Nucleus accumbens (tissue), 56 donors: Measurements from ENCODE around the gene HOXB6.

ENCODE experiments used
- DNase-seq, 56 donors: peaks; one replicate each; lab custom pipeline; 2025; lab: John Stamatoyannopoulos, UW

Gene HOXB6

DNA sequence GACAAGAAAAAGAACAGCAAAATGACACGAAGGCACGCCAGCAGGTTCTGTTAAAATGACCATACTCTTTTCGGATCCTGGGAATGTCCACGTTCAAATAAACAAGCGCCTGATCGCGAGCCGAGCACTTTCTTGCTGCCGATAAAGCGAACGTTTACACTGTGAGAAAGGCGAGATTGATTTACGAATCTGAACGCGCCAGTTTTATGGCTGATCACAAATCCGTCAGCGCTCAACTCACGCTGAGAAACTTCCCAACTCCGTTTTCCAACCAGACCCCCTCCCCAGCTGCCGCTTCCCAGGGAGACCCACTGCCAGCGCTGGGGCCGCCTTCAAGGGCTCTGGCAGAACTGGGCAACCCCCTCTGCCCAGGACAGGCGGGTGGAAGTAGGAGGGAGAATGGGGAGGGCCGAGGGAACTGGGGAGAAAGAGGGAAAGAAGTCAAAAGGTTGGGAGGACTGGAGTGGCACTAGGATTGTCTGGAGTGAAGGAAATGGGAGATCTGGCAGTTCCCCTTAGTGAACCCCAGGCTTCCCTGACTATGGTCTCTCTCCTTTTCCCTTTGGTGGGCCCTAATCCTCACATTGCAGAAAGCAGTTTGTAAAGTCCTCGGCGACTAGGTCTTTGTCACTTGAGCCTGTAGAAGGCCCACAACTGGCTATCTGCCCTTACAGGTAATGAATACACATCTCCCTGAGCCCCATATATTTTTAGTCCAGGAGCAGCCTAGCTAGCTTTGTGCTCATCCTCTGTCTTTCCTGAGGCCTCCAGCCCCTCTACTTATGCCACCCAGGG, 33.6 kb downstream of the HOXB6 start:
- no peak for DNase-seq

DNA sequence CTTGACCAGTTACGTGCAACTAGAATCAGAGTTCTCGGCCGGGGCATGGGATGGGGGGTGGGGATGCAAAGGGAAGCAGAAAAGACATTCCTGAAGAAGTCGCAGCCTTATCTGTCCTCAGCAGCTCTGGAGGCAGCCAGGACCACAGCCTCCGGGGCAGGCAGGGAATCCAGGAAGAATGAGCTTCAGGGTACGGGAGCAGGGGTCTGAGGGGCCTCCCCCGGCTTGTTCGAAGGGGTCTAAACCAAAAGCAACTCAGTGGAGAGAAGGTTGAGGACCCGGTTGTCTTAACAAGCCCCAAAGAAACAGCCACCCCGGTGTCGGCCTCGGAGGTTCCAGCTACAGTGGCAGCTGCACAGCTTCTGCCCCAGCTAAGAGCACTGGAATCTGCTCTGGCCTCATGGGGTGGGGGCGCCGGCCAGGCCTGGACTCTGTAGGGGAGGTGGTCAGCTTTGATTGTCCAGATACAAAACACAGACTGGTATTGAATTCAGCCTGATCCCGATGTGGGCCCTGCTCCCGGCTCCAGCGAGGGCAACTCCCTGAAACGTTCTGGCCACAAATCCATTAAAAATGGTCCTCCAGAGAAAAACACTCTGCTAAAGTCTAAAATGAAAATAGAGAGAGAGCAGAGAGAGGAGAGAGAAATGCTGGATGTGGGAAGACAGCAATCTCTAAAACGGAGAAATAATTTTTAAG, 34.3 kb downstream of the HOXB6 start:
- no peak for DNase-seq

DNA sequence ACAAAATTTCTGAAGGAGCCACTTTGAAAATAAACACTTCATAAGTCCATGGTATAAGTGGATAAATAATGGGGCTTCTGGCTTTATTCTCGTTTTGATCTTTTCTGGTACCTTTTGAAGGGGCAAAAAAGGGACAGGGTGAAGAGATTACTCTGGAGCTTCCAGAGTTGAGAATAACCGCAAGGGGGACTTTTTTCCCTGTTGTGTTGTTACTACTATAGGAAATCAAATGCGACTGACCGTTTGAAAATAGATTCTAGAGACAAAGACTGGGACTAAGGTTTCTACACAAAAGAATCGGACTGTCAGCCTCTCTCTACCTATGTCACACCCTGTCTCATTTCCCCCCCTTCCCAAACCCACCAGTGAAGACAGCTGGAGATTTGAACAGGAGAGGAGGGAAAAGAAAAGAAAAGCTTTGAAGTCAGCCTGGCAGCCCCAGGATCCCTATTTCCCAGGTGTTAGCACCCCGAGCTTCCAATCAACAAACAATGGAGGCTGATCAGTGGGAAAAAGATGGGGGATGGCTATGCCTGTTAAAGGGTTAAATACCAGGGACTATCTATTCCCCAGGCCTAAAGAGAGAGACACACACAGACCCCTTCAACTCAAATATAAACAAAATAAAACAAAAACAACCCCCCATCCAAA, 35.0 kb downstream of the HOXB6 start:
- DNase-seq = no peak

DNA sequence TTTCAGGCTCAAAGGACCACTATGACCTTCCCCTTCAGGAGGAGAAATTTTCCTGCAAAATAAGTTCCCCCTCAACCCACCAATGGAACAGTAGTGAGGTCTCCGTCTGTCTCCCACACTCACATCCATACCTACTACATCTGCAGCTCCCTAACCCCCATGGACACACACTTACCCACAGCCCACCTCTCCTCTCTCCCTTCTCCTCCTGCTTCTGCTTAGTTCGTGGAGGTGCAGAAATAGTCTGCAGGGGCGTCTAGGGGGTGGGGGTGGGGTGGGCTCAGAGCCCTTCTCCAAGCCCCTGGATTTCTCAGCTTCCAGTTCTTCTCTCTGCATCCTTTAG, 35.6 kb downstream of the HOXB6 start:
- no peak for DNase-seq

DNA sequence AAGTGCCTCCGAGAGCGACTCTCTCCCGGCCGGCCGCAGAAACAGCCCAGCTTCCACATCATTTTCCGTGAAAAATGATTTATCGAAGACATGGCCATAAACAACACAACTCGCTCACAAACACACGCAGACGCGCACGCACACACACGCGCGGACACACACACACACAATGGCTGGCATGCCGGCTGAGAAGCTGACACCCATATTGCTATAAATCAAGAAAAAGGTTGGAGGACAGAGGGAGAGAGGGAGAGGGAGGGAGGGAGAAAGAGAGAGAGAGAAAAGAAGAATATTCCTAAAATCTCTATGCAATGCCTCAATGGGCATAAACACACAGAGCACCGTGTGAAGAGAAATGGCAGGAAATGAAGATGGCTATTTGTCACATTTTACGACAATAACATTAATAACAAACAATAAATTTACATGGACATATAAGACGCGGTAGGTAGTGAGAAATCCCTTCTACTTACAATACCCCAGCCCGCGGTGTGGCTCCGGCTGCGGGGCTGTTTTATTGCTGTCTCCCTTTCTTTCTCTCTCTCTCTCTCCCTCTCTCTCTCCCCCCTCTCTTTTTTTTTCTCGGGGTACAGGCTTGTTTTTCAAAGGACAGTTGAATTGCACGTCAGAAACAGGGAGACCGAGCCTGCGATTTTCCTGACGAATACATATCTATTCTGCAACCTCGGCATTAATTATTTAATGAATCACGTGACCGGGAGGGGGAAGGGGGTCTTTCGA, 36.1 kb downstream of the HOXB6 start:
- DNase-seq = no peak

DNA sequence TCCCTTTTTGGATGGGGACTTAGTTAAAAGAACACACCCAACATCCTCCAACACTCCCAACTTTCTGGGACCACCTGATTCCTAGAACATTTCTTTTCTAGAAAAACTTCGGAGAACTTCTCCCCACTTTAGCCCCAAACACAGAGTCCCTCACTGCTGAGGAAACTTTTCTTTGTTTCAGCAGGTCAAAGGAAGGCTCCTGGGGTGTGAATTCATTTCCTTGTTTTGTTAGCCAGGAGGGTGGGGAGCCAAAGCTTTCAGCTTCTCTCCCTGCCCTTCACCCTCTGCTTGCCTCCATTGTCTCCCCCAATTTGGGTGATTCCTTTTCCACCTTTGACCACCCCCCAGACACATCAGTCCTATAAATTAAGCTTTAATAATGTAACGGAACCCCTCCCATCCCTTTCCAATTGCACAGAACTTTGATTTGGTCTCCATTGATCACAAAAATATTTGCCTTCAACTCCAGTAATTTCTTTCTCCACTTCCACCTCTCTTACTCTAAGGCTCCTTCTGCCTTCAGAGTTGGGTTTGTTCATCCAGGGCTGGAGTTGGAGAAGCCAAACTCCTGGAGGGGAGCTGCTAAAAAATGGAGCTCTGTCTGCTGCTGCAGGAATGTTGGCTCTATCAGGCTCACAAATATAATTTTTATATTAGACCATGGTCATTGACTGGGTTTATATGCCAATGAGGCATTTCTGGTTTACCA, 37.0 kb downstream of the HOXB6 start:
- no peak for DNase-seq

DNA sequence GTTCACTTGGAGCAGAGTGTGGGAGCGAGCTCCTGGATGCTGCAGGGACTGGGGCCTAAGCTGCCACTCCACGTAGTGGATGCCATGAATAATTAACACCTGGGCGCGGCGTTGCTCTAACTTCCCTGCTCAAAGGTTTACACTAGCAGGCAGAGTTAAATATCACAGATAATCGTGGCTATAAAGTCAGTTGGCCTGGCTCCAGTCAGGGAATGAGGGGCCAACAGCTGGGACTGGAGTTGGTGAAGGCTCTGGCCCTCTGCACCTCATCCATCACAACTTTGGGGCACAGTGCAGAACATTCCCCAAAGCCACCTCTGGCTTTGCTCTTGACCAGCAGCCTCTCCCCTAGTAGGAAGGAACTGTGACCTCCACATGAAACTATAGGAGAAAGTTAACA, 37.6 kb downstream of the HOXB6 start:
- no peak for DNase-seq

DNA sequence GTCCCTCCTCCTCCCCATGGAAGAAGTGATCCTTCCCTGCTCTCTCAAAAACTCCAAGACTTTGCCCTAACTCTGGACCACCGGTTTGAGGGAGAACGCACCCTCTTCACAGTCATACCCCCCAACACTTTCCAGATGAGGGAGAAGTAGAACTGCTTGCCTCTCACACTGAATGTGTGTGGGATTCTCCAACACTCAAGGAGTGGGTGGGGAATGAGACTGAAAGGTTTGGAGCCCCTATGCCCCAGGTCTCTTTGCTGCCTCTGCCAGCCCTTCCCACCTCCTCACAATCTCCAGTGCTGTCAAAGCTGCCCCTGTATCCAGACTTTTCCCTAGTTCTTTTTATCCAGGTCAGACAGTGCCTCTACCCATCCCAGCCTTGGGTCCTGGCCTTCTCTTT, 38.1 kb downstream of the HOXB6 start:
- no peak for DNase-seq

DNA sequence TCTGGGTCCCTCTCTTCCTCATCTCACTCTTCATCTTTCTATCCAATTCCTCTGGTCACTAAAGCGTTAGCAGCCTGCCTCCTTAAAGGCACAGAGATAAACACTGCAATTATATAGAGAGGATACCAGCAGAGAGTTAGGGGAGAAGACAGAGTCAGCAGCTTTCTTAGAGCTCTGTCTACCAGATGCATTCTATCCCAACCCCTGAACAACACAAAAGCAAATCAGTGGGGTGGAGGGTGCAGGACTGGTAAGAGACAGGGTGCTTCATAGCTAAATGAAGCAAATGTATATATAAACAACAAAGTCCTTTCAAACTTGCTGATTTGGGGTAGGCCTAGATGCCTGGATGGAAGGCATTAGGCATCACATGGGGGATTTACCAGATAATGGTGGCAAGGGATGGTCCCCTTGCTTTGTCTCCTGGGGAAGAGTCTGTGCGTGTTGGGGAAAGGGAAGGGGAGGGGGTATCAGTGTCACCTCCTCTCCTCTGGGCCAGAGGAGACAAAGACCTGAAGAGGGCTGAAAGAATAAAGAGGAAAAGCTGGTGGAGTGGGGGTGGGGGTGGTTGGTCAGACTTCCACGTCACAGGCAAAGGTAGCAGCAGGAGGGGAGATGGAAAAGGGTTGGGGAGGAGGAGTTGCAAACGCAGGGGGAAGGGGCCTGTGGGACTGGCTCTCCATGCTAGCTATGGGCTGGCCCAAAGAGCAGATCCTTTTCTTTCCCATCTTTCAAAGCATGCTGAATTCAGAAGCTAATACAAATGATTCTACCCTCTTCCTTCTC, 38.7 kb downstream of the HOXB6 start:
- DNase-seq = no peak

DNA sequence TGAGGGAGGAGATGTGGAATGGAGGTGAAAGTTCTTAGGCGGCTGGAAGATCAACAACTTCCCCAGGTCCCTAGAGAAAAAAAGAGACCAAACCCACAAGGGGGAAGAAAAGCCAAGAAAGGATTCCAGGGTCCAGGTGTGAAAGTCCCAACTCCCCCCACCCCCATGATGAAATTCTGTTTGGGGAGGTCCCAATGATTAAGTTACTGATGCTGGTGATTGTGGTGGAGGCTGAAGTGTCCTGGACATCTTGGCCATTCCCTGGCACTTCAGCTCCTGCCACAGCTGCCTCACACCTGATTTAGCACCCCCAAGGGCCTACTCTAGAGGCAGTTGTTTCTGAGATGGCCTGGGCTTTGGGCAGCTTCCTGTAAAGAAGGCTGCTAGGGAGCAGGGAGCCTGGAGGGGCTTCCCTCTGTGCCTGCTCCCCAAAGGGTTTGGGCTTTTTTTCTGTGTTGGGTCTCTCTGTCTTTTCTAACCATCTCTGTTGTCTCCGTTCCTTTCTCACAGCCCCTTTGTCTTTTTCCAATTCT, 39.7 kb downstream of the HOXB6 start:
- DNase-seq = no peak

DNA sequence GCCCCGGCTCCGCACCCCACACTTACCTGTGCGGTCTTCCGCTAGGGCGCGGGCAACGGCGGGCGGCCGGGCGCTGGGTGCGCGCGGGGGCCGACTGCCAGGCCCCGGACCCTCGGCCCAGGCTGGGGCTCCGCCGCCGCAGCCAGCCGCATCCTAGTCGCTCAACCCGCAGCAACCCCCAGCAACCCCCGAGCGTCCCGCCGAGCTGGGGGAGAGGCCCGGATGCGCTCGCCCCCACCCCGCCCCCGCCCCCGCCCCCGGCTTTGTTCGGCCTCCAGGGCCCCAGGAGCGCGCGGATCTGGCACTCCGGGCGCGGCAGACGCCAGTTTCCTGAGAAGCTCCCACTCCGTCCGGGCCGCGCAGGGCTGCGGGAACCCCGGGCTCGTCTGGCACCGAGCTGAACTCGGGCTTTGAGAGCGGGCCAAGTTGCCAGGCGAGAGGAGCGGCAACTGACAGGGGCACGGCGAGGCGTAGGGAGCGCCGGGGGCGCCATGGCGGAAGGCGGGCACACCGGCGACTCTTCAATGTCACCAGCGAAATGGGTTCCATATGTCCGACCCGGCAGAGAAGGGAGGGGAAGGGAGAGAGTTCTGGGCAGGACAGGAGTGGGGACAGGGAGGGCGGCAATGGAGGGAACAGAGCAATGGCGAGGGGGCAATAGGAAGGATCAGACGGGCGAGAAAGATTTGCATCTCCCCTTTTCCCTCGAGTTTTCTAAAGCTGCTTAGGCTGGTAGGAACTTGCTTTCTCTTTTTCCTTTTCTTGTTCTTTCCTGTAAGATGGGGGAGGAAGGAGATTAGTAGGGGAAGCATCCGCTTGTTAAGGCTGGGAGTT, 40.4 kb downstream of the HOXB6 start:
- no peak for DNase-seq

DNA sequence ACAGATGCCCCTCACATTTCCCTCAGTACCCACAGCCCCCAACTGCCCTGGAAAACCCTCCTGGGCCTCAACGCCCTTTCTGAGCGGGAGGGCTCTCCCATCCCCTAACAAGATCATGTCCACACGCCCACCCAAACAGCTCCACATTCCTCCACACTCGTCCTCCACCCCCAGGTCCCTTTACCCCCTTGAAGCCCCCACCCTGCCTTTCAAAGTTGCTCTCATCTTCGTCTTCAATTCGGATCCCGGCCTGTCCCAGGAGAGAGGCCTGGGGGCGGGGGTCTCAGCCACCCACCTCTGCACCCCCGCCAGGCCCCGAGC, 41.0 kb downstream of the HOXB6 start:
- no peak for DNase-seq

DNA sequence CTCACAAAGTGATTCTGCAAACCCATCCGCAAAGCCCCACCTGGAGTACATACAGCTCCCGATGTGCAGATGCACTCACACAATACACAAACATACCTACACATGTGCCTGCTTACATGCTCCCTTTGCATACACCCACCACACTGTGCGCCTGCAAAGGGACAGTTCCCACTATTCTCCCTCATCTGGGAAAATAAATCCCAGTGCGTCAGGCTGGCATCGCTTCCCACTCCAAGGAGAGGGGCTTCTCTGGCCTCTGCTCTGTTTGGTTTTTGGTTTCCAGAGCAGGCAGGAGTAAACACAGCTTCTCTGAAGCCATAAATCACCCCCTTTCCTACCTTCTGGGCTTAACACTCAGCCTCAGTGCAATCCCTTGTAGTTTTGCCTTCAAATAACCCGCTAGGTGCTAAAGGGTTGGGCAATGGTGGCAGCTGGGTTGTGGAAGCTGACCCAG, 41.4 kb downstream of the HOXB6 start:
- DNase-seq = no peak

DNA sequence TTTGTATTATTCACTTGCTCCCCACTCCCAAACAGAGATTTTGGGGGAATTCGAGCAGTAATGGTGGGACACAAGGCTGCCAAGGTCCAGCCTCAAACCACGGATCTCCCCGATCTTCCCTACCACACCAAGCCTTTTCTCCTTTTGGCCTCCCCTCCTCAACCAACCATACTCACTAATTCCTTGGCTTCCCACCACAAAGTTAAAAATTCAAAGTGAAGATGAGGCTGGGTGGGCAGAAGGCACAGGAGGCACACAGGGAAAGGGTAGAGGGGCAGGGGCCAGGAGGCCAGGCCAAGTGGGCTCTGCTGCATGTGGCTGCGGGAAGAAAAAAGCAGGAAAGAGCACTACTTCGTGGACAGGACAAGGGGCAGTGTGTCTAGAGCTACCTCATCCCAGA, 41.9 kb downstream of the HOXB6 start:
- DNase-seq = no peak

DNA sequence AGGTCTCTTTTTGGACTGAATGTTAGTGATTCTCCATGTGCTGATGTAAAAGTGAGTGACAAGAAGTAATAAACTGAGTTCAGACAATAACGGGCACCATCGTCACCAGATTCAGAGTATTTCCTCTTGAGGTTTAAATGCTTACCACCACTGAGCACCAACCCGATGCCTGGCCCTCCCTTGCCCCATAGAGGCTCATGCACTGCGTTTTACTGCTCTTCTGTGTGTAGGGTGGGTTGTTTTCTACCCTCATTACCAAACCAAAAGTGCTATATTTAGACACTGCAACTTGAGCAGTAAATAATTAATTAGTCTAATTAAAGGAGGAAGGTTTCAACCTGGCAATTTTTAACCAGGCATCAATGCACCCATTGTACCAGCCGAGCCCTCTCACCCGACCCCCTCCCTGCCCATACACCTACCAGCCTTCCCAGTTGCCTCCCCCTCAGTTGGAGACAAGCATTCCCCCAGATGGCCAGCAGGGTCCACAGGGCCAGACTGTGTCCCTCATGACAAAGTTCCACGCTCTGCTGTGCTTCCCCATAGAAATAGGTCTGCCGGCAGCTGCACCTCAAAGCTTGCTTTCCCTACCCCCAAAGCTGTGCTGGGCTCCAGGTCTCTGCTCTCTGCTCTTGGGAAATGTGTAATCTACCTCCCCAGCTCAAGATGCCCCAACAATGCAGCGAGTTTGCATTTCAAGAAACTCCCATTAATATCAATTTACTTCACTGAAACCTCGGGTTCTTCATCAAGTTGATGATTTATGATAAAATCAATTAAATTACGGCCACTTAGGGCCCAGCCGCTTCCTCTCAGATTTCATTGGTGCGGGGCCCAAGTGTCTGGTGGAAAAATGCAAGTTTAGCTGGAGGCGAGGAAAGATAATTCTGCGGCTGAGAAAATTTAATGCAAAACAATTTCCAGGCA, 42.6 kb downstream of the HOXB6 start:
- no peak for DNase-seq

DNA sequence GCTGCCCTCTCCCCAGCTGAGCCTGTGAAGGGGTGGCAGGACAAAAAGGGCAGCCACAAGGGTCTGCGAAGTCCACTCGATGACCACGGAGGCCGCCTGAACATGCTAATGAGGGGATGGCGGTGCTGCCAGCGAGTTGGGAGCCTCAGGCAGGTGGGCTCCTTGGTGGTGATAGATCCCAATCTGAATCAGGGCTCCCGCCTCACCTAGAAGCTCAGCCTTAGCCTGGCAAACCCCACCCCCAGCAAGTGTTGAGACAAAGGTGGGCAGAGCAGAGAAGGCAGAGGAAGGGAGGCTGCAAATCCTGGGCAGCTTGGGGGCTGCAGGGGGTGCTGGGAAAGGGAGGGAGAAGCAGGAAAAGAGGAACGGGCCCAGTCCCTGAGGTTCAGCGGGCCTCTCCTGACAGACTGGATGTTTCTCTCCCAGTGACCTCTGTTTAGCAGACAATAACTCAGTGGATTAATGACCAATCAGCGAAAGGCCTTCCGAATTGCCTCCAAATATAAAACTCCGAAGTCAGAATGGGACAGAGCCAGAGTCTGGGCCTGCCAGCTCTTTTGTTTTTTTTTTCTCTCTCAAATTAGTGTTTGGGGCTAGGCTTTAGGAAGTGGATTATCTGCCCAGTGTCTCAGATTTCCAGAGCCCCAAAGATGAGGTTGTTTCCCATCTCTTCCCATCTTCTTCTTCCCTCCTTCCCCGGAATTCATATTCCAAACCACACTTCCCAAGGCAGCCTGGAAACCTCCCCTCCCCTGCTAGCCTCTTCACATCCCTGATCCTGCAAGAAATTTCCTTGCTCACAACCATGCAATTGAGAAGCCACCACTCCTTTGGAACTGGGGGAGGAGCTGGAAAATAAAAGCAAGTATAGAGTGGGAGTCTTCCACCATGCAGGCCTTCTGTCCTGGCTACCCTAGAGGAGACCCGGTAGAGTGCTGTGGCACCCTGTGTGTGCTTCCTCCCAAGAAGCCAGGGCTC, 44.7 kb downstream of the HOXB6 start:
- DNase-seq = no peak
